ENCODE results near the gene ATXN7L1.

DNA sequence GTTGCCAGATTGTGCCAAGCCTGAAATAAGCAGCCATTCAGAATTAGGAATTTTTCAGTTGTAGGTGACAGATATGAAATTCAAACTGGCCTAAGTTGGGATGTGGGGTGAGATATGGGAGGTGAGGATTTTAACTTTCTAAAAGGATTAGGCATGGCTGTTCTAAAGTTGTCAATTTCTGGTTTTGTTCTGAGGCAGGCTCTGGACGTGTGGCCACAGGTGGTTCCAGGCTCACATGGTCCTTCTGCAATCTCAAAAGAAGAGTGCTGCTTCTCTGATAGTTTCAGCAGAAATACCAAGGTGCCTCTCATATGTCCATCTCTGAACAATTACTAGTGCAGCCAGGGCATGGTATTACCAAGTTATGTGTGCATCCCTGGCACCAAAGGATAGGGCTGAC lies 316.5 kb downstream of the ATXN7L1 start:
- TF ChIP-seq, protein P1, sequence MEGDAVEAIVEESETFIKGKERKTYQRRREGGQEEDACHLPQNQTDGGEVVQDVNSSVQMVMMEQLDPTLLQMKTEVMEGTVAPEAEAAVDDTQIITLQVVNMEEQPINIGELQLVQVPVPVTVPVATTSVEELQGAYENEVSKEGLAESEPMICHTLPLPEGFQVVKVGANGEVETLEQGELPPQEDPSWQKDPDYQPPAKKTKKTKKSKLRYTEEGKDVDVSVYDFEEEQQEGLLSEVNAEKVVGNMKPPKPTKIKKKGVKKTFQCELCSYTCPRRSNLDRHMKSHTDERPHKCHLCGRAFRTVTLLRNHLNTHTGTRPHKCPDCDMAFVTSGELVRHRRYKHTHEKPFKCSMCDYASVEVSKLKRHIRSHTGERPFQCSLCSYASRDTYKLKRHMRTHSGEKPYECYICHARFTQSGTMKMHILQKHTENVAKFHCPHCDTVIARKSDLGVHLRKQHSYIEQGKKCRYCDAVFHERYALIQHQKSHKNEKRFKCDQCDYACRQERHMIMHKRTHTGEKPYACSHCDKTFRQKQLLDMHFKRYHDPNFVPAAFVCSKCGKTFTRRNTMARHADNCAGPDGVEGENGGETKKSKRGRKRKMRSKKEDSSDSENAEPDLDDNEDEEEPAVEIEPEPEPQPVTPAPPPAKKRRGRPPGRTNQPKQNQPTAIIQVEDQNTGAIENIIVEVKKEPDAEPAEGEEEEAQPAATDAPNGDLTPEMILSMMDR (CRISPR knock-in tag; IDR thresholded peaks at IDR 0.05): no peak
- TF ChIP-seq RAD21 (CRISPR knock-in tag; IDR thresholded peaks at IDR 0.05) (no peak), MXD4 (CRISPR knock-in tag; IDR thresholded peaks at IDR 0.05) (no peak), EZH2 (conservative IDR thresholded peaks at IDR 0.05; ENCODE audit: low read depth, low read length) (no peak)
- TF ChIP-seq, protein P2, sequence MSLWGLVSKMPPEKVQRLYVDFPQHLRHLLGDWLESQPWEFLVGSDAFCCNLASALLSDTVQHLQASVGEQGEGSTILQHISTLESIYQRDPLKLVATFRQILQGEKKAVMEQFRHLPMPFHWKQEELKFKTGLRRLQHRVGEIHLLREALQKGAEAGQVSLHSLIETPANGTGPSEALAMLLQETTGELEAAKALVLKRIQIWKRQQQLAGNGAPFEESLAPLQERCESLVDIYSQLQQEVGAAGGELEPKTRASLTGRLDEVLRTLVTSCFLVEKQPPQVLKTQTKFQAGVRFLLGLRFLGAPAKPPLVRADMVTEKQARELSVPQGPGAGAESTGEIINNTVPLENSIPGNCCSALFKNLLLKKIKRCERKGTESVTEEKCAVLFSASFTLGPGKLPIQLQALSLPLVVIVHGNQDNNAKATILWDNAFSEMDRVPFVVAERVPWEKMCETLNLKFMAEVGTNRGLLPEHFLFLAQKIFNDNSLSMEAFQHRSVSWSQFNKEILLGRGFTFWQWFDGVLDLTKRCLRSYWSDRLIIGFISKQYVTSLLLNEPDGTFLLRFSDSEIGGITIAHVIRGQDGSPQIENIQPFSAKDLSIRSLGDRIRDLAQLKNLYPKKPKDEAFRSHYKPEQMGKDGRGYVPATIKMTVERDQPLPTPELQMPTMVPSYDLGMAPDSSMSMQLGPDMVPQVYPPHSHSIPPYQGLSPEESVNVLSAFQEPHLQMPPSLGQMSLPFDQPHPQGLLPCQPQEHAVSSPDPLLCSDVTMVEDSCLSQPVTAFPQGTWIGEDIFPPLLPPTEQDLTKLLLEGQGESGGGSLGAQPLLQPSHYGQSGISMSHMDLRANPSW (CRISPR knock-in tag; IDR thresholded peaks at IDR 0.05; ENCODE audit: borderline replicate concordance): no peak
